ENCODE results near the gene SWI5.

The SWI5 gene

DNA sequence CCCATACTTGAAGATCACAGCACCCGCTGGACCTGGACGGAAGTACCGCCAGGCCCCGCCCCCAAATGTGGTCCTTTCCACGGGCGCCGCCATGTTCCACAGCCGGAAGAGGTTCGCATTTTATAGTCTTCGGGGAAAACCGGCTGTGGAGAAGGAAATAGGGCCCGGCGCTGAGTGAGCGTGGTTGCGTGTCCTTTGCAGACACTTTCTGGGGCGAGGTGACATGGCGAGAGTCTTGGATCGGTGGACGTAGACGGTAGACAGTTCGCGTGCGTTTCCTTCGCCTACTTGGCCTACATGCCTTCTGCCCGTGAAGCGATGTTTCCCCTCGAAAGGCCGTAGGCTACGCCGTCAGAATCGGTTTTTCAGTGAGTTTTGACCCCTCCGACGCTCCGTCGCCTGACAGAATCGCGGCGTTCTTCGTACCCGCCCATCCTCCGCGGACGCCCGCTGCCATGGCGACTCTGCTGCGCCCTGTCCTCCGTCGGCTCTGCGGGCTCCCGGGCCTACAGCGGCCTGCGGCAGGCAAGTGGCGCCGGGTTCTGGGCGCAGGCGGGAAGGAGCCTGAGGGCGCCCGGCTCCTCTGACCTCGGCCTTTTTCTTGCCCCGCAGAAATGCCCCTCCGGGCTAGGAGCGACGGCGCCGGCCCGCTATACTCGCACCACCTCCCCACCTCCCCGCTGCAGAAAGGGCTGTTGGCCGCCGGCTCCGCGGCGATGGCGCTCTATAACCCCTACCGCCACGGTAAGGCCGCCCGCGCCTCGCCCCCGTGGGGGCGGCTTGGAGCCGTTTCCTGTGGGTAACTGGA, 46.5 kb downstream of the SWI5 start, which contains the start of the genes COQ4 and TRUB2:
TSS of gene COQ4 (plus strand) at position 436 of the 808 bp plus-strand sequence. CDS start at position 456, 20 bp downstream.
TSS of gene TRUB2 (minus strand) at position 44 of the 808 bp plus-strand sequence. CDS start at position 5, 39 bp downstream.
- peak; percentile 96 to 97 for DNase-seq (ENCODE audit: low read depth in 1 of 2, low spot score in 1 of 2)
- TF ChIP-seq JUND (IDR thresholded peaks at IDR 0.05; ENCODE audit: low read depth), result no peak
- in situ Hi-C loops (cut with HindIII; ENCODE audit: low pct_unique_long_range_greater_than_20kb, low sequenced_read_pairs), result no loop called here

DNA sequence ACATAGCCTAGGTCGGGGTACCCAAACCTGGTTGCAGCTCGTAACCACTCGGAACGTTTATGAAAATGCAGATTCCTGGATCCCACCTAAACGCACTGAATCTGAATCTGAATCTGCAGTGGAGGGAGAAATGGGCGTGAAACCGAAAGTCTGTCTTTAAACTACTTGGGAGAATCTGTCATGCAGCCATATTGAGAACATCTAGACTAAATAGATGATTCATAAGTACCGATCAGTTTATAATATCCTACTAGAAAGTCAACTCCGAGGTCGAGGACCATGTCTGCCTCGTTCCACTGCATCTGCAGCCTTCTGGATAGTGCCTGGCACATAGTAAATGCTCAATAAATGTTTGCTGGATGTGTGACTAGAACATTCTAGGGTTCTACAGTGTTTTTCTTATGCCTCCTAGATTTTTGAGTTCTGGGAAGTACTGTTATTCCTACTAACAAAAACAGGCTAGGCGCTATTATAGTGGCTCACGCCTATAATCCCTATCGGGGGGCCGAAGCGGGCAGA, 47.2 kb downstream of the SWI5 start:
- in situ Hi-C loops (cut with HindIII; ENCODE audit: low pct_unique_long_range_greater_than_20kb, low sequenced_read_pairs), result no loop called here
- no peak for DNase-seq (ENCODE audit: low read depth in 1 of 2, low spot score in 1 of 2)
- no peak for TF ChIP-seq JUND (IDR thresholded peaks at IDR 0.05; ENCODE audit: low read depth)

DNA sequence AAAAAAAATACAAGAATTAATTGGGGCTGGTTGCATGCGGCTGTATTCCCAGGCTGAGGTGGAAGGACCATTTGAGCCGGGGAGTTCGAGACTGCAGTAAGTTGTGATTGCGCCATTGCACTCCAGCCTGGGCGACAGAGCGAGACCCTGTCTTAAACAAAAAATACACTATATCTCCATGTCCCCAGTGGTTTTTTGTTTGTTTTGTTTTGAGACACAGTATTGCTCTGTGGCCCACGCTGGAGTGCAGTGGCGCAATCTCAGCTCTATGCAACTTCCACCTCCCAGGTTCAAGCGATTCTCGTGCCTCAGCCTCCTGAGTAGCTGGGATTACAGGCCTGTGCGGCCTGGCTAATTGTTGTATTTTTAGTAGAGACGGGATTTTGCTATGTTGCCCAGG, 47.7 kb downstream of the SWI5 start:
- no peak for TF ChIP-seq JUND (IDR thresholded peaks at IDR 0.05; ENCODE audit: low read depth)
- in situ Hi-C loops (cut with HindIII; ENCODE audit: low pct_unique_long_range_greater_than_20kb, low sequenced_read_pairs), result no loop called here
- DNase-seq (ENCODE audit: low read depth in 1 of 2, low spot score in 1 of 2), result no peak

GRCh38 chr9:128324401-128324800, 48.3 kb downstream of the SWI5 start:
- in situ Hi-C loops (cut with HindIII; ENCODE audit: low pct_unique_long_range_greater_than_20kb, low sequenced_read_pairs), result no loop called here
- DNase-seq (ENCODE audit: low read depth in 1 of 2, low spot score in 1 of 2), result no peak
- TF ChIP-seq JUND (IDR thresholded peaks at IDR 0.05; ENCODE audit: low read depth), result no peak

DNA sequence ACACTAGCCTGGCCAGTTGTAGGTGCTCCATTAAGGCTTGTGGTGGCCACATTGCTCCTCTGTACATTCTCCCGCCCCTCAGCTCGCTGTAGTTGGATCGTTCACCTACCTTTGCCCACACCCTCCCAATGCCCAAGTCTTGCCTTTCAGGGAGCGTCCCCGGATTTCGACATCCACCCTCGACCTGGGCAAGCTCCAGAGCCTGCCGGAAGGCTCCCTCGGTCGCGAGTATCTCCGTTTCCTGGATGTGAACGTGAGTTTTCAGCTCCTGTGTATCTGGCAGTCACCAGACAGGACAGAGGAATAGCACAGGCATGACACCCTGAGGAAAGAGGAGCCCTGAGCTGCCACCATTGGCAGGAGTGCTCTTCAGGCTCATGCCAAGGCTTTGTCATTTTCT, 49.6 kb downstream of the SWI5 start:
- in situ Hi-C loops (cut with HindIII; ENCODE audit: low pct_unique_long_range_greater_than_20kb, low sequenced_read_pairs), result no loop called here
- no peak for DNase-seq (ENCODE audit: low read depth in 1 of 2, low spot score in 1 of 2)
- no peak for TF ChIP-seq JUND (IDR thresholded peaks at IDR 0.05; ENCODE audit: low read depth)

DNA sequence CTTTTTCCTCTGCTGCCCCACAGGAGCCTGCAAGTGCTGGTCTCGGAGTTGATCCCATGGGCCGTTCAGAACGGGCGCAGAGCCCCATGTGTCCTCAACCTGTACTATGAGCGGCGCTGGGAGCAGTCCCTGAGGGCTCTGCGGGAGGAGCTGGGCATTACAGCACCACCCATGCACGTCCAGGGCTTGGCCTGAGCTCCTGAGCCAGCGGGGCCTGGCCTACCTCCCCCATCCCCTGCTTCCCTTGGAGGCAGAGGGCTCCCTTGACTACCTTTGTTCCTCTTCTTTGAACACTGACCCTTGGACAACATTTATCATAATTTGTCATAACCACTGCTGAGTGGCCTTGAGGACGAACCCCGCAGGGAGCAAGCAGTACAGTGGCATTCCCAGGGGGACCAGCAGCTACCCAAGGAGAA, 57.4 kb downstream of the SWI5 start:
- in situ Hi-C loops (cut with HindIII; ENCODE audit: low pct_unique_long_range_greater_than_20kb, low sequenced_read_pairs), result no loop called here
- TF ChIP-seq JUND (IDR thresholded peaks at IDR 0.05; ENCODE audit: low read depth), result no peak
- no peak for DNase-seq (ENCODE audit: low read depth in 1 of 2, low spot score in 1 of 2)

GRCh38 chr9:128335161-128335560, 59.1 kb downstream of the SWI5 start:
- no peak for TF ChIP-seq JUND (IDR thresholded peaks at IDR 0.05; ENCODE audit: low read depth)
- in situ Hi-C loops (cut with HindIII; ENCODE audit: low pct_unique_long_range_greater_than_20kb, low sequenced_read_pairs), result no loop called here
- DNase-seq (ENCODE audit: low read depth in 1 of 2, low spot score in 1 of 2), result no peak

GRCh38 chr9:128335914-128336313, 59.8 kb downstream of the SWI5 start:
- DNase-seq (ENCODE audit: low read depth in 1 of 2, low spot score in 1 of 2), result no peak
- in situ Hi-C loops (cut with HindIII; ENCODE audit: low pct_unique_long_range_greater_than_20kb, low sequenced_read_pairs), result no loop called here
- TF ChIP-seq JUND (IDR thresholded peaks at IDR 0.05; ENCODE audit: low read depth), result no peak

GRCh38 chr9:128337936-128338335, 61.9 kb downstream of the SWI5 start:
- in situ Hi-C loops (cut with HindIII; ENCODE audit: low pct_unique_long_range_greater_than_20kb, low sequenced_read_pairs), result no loop called here
- no peak for DNase-seq (ENCODE audit: low read depth in 1 of 2, low spot score in 1 of 2)
- TF ChIP-seq JUND (IDR thresholded peaks at IDR 0.05; ENCODE audit: low read depth), result no peak

All from T47D (cell line).